GM12878 (cell line): ENCODE measurements around the gene LY9. TPM values are rescaled to one million over a fixed set of nuclear protein-coding genes. Genes with fewer than 3 reads are reported as not detected.

Experiments
- BCL3 ChIP-seq: IDR thresholded peaks from 2 replicates; pipeline ENCODE4 v1.6.1; 2011; ENCODE audit warnings: borderline replicate concordance, low read depth, mild to moderate bottlenecking, moderate library complexity, low read length; ENCODE audit not compliant: insufficient read depth, poor library complexity, severe bottlenecking
- BCLAF1 ChIP-seq: fragments of 450-650 bp; IDR thresholded peaks from 2 replicates; pipeline ENCODE4 v1.6.1; 2017; ENCODE audit warnings: antibody characterized with exemption, mild to moderate bottlenecking, moderate library complexity
- CBFB ChIP-seq: IDR thresholded peaks from 2 replicates; pipeline ENCODE4 v1.6.1; 2016; ENCODE audit warnings: antibody characterized with exemption, low read depth
- CHD1 ChIP-seq: IDR thresholded peaks from 2 replicates; pipeline ENCODE4 v1.6.1; 2012; ENCODE audit warnings: low read depth, low read length, improper control_type of control experiment
- FOXM1 ChIP-seq: IDR thresholded peaks from 2 replicates; pipeline ENCODE4 v1.6.1; 2012; ENCODE audit warnings: low read depth, mild to moderate bottlenecking, inconsistent platforms, low read length, moderate library complexity
- IRF3 ChIP-seq: fragments of 450-650 bp; IDR thresholded peaks from 2 replicates; pipeline ENCODE4 v1.6.1; 2014; ENCODE audit warnings: mild to moderate bottlenecking
- MTA2 ChIP-seq: fragments of 450-650 bp; IDR thresholded peaks from 2 replicates; pipeline ENCODE4 v1.6.1; 2016; ENCODE audit warnings: low read depth, mild to moderate bottlenecking, moderate library complexity
- NFYA ChIP-seq: IDR thresholded peaks from 2 replicates; pipeline ENCODE4 v1.6.1; 2011; ENCODE audit warnings: low read depth, mild to moderate bottlenecking, low read length, improper control_type of control experiment, borderline replicate concordance
- POLR2AphosphoS2 ChIP-seq: IDR thresholded peaks from 2 replicates; pipeline ENCODE4 v1.6.1; 2011; ENCODE audit warnings: low read depth, mild to moderate bottlenecking, low read length, improper control_type of control experiment, moderate library complexity
- POU2F2 ChIP-seq: IDR thresholded peaks from 3 replicates; pipeline ENCODE4 v1.6.1; 2011; ENCODE audit warnings: low read depth, mild to moderate bottlenecking, low read length, borderline replicate concordance
- RAD51 ChIP-seq: fragments of 450-650 bp; IDR thresholded peaks from 2 replicates; pipeline ENCODE4 v1.6.1; 2016; ENCODE audit warnings: moderate library complexity, mild to moderate bottlenecking, inconsistent platforms
- REST ChIP-seq: IDR thresholded peaks from 2 replicates; pipeline ENCODE4 v1.6.1; 2012; ENCODE audit warnings: mild to moderate bottlenecking, low read depth, low read length
- SIN3A ChIP-seq: IDR thresholded peaks from 2 replicates; pipeline ENCODE4 v1.6.1; 2012; ENCODE audit warnings: low read depth, low read length, improper control_type of control experiment
- SUZ12 ChIP-seq: fragments of 200-600 bp; sonication (generic); IDR thresholded peaks from one replicate; pipeline ENCODE4 v1.6.1; 2018; ENCODE audit warnings: antibody characterized with exemption, mild to moderate bottlenecking; ENCODE audit not compliant: unreplicated experiment
- ZBTB33 ChIP-seq: fragments of 450-650 bp; IDR thresholded peaks from 2 replicates; pipeline ENCODE4 v1.6.1; 2017; ENCODE audit warnings: mild to moderate bottlenecking
- polyA plus RNA-seq, 11 experiments: library from polyadenylated mRNA; depleted of rRNA in 4 of 11; unstranded in 6 of 11; stranded (reverse) in 5 of 11; fragments of >200 nt; fragmentation: Nextera tagmentation in 4 of 11; fragmentation: Illumina TruSeq in 1 of 11; extraction: Ambion mirVana in 4 of 11; extraction: Trizol in 1 of 11; gene quantifications; 1 replicate in 1 of 11; 2 replicates in 10 of 11; pipeline versions ENCODE4 v1.2.1 to v1.2.3, GENCODE V29; 2011 to 2016; ENCODE audit warnings: inconsistent platforms in 2 of 11, missing spikeins in 2 of 11, low read depth in 1 of 11
- total RNA-seq, 4 experiments: library from RNA; depleted of rRNA in 3 of 4; stranded (reverse); fragments of >200 nt in 3 of 4; fragmentation: Illumina TruSeq in 1 of 4; extraction: Trizol in 1 of 4; gene quantifications; 2 replicates each; pipeline versions ENCODE4 v1.2.1 to v1.2.3, GENCODE V29; 2013 to 2021

The LY9 gene
- total and polyA plus RNA-seq, 10 of the 15 experiments (the other 5 are each of a cell fraction or from before 2014, with no cell fraction given): 2.7 to 12.5 (median 9.0) TPM

GRCh38 chr1:160755911-160756848 lies 39.8 kb upstream of the LY9 start (continued):
- no peak for TF ChIP-seq ZBTB33
- peak; percentile 8; the same call in 1 of the 3 replicates for TF ChIP-seq POU2F2
- no peak for TF ChIP-seq CBFB
- TF ChIP-seq POLR2AphosphoS2: peak; percentile 64
- TF ChIP-seq CHD1: no peak
- TF ChIP-seq IRF3: no peak
- TF ChIP-seq RAD51: 0 out of 2 replicates have a peak, but pooled peaks have one; percentile 54
- no peak for TF ChIP-seq NFYA
- no peak for TF ChIP-seq REST
- peak; percentile 79; the same call in 1 of the 2 replicates for TF ChIP-seq MTA2
- no peak for TF ChIP-seq BCL3
- no peak for TF ChIP-seq SUZ12
- peak; percentile 8; the same call in 1 of the 2 replicates for TF ChIP-seq FOXM1
- no peak for TF ChIP-seq BCLAF1
- TF ChIP-seq SIN3A: no peak
